ENCODE measurements around the gene TLN1. TPM values are rescaled to one million over a fixed set of nuclear protein-coding genes. Genes with fewer than 3 reads are reported as not detected.

TLN1 gene
- total and polyA plus RNA-seq, 10 of the 15 experiments (the other 5 are each of a cell fraction or from before 2014, with no cell fraction given), result 11.6 to 305 (median 71.9) TPM

GRCh38 chr9:35658137-35658967, 73.6 kb downstream of the TLN1 start, which contains the start of gene CCDC107 (continued):
- TF ChIP-seq ZBTB40 (IDR thresholded peaks at IDR 0.05; ENCODE audit: borderline replicate concordance), result no peak
- no peak for TF ChIP-seq MTA3 (IDR thresholded peaks at IDR 0.05; ENCODE audit: borderline replicate concordance, low read length)
- peak in 1 of 2 experiments; percentile 17; a peak in 1 of 4 replicates for TF ChIP-seq IKZF2 (IDR thresholded peaks at IDR 0.05)
- peak; percentile 59 for TF ChIP-seq DPF2 (IDR thresholded peaks at IDR 0.05)
- TF ChIP-seq MEF2B (IDR thresholded peaks at IDR 0.05; ENCODE audit: partially characterized antibody, poor library complexity, severe bottlenecking), result peak; percentile 64
- TF ChIP-seq NFXL1 (IDR thresholded peaks at IDR 0.05; ENCODE audit: borderline replicate concordance), result no peak
- TF ChIP-seq HDAC2 (IDR thresholded peaks at IDR 0.05), result no peak
- peak; percentile 47 to 76 (median 64) for TF ChIP-seq CTCF (IDR thresholded peaks at IDR 0.05 in 2 of 3, conservative IDR thresholded peaks at IDR 0.05 in 1 of 3; ENCODE audit: control insufficient read depth in 2 of 3, extremely low read depth in 1 of 3, insufficient read depth in 1 of 3, low read depth in 3 of 3, low read length in 3 of 3)
- TF ChIP-seq REST (IDR thresholded peaks at IDR 0.05; ENCODE audit: low read depth, low read length), result peak; percentile 62; the same call in 1 of the 2 replicates
- TF ChIP-seq SKIL (IDR thresholded peaks at IDR 0.05; ENCODE audit: low read depth, poor library complexity, severe bottlenecking), result peak; percentile 15
- TF ChIP-seq ZNF24 (IDR thresholded peaks at IDR 0.05), result peak; percentile 9; the same call in 1 of the 2 replicates
- TF ChIP-seq TCF3 (IDR thresholded peaks at IDR 0.05; ENCODE audit: borderline replicate concordance, insufficient read depth, low read depth, low read length), result peak; percentile 34; the same call in 1 of the 2 replicates
- TF ChIP-seq HSF1 (IDR thresholded peaks at IDR 0.05; ENCODE audit: low read depth, low read length), result 0 out of 2 replicates have a peak, but pooled peaks have one; percentile 6
- TF ChIP-seq NBN (IDR thresholded peaks at IDR 0.05), result 0 out of 2 replicates have a peak, but pooled peaks have one; percentile 22
